Mesothelial cell of epicardium (in vitro differentiated cells): Measurements from ENCODE around the gene ZCCHC14. TPM values are rescaled to one million over a fixed set of nuclear protein-coding genes. Genes with fewer than 3 reads are reported as not detected.

Source experiments
- DNase-seq, 2 experiments: peaks; one replicate each; pipeline ENCODE4 v3.0.0; 2021; ENCODE audit warnings: low spot score in 2 of 2; ENCODE audit not compliant: unreplicated experiment in 2 of 2
- H3K27ac Mint-ChIP-seq: 2 replicates; pipeline ENCODE4 v1.8.0; 2021; ENCODE audit warnings: mixed read lengths
- H3K27me3 Mint-ChIP-seq: 2 replicates; pipeline ENCODE4 v1.8.0; 2021; ENCODE audit warnings: low read depth, mixed read lengths
- H3K36me3 Mint-ChIP-seq: 2 replicates; pipeline ENCODE4 v1.8.0; 2021; ENCODE audit warnings: mixed read lengths
- H3K4me1 Mint-ChIP-seq: 2 replicates; pipeline ENCODE4 v1.8.0; 2021; ENCODE audit warnings: mixed read lengths
- H3K4me3 Mint-ChIP-seq: 2 replicates; pipeline ENCODE4 v1.8.0; 2021; ENCODE audit warnings: mild to moderate bottlenecking, moderate library complexity, mixed read lengths
- H3K9me3 Mint-ChIP-seq: 2 replicates; pipeline ENCODE4 v1.8.0; 2021; ENCODE audit warnings: mixed read lengths
- CTCF ChIP-seq: fragments of 200-600 bp; sonication (generic); IDR thresholded peaks from one replicate; pipeline ENCODE4 v1.5.0; 2021; ENCODE audit warnings: antibody characterized with exemption; ENCODE audit not compliant: unreplicated experiment
- total RNA-seq: library from RNA; stranded (reverse); gene quantifications from 3 replicates; pipeline ENCODE4 v1.2.1, GENCODE V29; 2021

Gene ZCCHC14
- total RNA-seq, 1 donor from 2014 or later, result 37.3 TPM

GRCh38 chr16:87434146-87434667 is 58.6 kb downstream of the ZCCHC14 start:
- H3K36me3 Mint-ChIP-seq, result peaks cover 1% of the 10 kb centered on the region
- H3K27me3 Mint-ChIP-seq, result no peaks in the 10 kb centered on the region
- H3K27ac Mint-ChIP-seq, result no peak overlapping the region
- no peak for DNase-seq
- H3K4me3 Mint-ChIP-seq, result no peak overlapping the region
- no peak for TF ChIP-seq CTCF
- no peaks in the 10 kb centered on the region for H3K9me3 Mint-ChIP-seq
- H3K4me1 Mint-ChIP-seq, result peaks cover 5% of the 10 kb centered on the region

- H3K9me3 Mint-ChIP-seq, result no peaks in the 10 kb centered on the region
- H3K27me3 Mint-ChIP-seq, result no peaks in the 10 kb centered on the region
- DNase-seq, result no peak
- no peak overlapping the region for H3K27ac Mint-ChIP-seq
- H3K4me1 Mint-ChIP-seq, result peaks cover 5% of the 10 kb centered on the region
- TF ChIP-seq CTCF, result no peak
- H3K4me3 Mint-ChIP-seq, result no peak overlapping the region
- peaks cover 1% of the 10 kb centered on the region for H3K36me3 Mint-ChIP-seq
These were observed 60.4 kb downstream of the ZCCHC14 start for GRCh38 chr16:87432330-87432915.

- Mint-ChIP-seq H3K4me3 (no peak overlapping the region), H3K9me3 (no peaks in the 10 kb centered on the region), H3K27ac (no peak overlapping the region)
These were observed 60.9 kb downstream of the ZCCHC14 start for GRCh38 chr16:87431926-87432325.

GRCh38 chr16:87426423-87427215 is 66.2 kb downstream of the ZCCHC14 start:
- no peak for TF ChIP-seq CTCF
- peaks cover 4% of the 10 kb centered on the region for H3K9me3 Mint-ChIP-seq
- peaks cover 21% of the 10 kb centered on the region for H3K36me3 Mint-ChIP-seq
- DNase-seq, result no peak
- H3K4me3 Mint-ChIP-seq, result no peak overlapping the region
- H3K4me1 Mint-ChIP-seq, result peaks cover 5% of the 10 kb centered on the region
- H3K27ac Mint-ChIP-seq, result no peak overlapping the region
- no peaks in the 10 kb centered on the region for H3K27me3 Mint-ChIP-seq

More at GRCh38 chr16:87431926-87432325, 60.9 kb downstream of the ZCCHC14 start:
- Mint-ChIP-seq H3K36me3 (peaks cover 1% of the 10 kb centered on the region), H3K27me3 (no peaks in the 10 kb centered on the region), H3K4me1 (peaks cover 5% of the 10 kb centered on the region)
- DNase-seq, result no peak
- no peak for TF ChIP-seq CTCF

- peaks cover 26% of the 10 kb centered on the region for H3K36me3 Mint-ChIP-seq
- peaks cover 4% of the 10 kb centered on the region for H3K9me3 Mint-ChIP-seq
- TF ChIP-seq CTCF, result no peak
- H3K4me1 Mint-ChIP-seq, result peaks cover 5% of the 10 kb centered on the region
- no peak for DNase-seq
- no peaks in the 10 kb centered on the region for H3K27me3 Mint-ChIP-seq
- H3K27ac Mint-ChIP-seq, result no peak overlapping the region
- no peak overlapping the region for H3K4me3 Mint-ChIP-seq
These were observed 66.9 kb downstream of the ZCCHC14 start for GRCh38 chr16:87425941-87426340.
